ENCODE results near the gene GRIK3.

The GRIK3 gene

GRCh38 chr1:37069406-37069805 is 35.1 kb upstream of the GRIK3 start:
- Histone ChIP-seq H3K9me3 (ENCODE audit: control insufficient read depth in 2 of 2, low read length in 2 of 2) (no peaks in the 10 kb centered on the region), H3K4me3 (ENCODE audit: low read length in 2 of 2) (no peak overlapping the region), H3K27ac (ENCODE audit: low read length) (no peak overlapping the region), H3K27me3 (ENCODE audit: control insufficient read depth in 1 of 2, insufficient read depth in 2 of 2, low read length in 2 of 2) (peaks cover 10 to 22% of the 10 kb centered on the region in 2 donors), H3K4me1 (ENCODE audit: control insufficient read depth, insufficient read depth, low read length) (no peaks in the 10 kb centered on the region), H3K36me3 (ENCODE audit: control insufficient read depth in 2 of 2, insufficient read depth in 2 of 2, low read length in 2 of 2) (no peaks in the 10 kb centered on the region), H3K9ac (ENCODE audit: low read length in 2 of 2) (no peak overlapping the region)

- Histone ChIP-seq H3K9ac (ENCODE audit: low read length in 2 of 2) (no peak overlapping the region), H3K27me3 (ENCODE audit: control insufficient read depth in 1 of 2, insufficient read depth in 2 of 2, low read length in 2 of 2) (peaks cover 10 to 23% of the 10 kb centered on the region in 2 donors), H3K4me3 (ENCODE audit: low read length in 2 of 2) (no peak overlapping the region), H3K4me1 (ENCODE audit: control insufficient read depth, insufficient read depth, low read length) (no peaks in the 10 kb centered on the region), H3K36me3 (ENCODE audit: control insufficient read depth in 2 of 2, insufficient read depth in 2 of 2, low read length in 2 of 2) (no peaks in the 10 kb centered on the region), H3K9me3 (ENCODE audit: control insufficient read depth in 2 of 2, low read length in 2 of 2) (no peaks in the 10 kb centered on the region), H3K27ac (ENCODE audit: low read length) (no peak overlapping the region)
Measured at GRCh38 chr1:37068897-37069296, 34.6 kb upstream of the GRIK3 start.

GRCh38 chr1:37068260-37068659 is 33.9 kb upstream of the GRIK3 start:
- Histone ChIP-seq H3K36me3 (ENCODE audit: control insufficient read depth in 2 of 2, insufficient read depth in 2 of 2, low read length in 2 of 2) (no peaks in the 10 kb centered on the region), H3K4me3 (ENCODE audit: low read length in 2 of 2) (no peak overlapping the region), H3K27ac (ENCODE audit: low read length) (no peak overlapping the region), H3K9ac (ENCODE audit: low read length in 2 of 2) (no peak overlapping the region), H3K9me3 (ENCODE audit: control insufficient read depth in 2 of 2, low read length in 2 of 2) (no peaks in the 10 kb centered on the region), H3K27me3 (ENCODE audit: control insufficient read depth in 1 of 2, insufficient read depth in 2 of 2, low read length in 2 of 2) (peaks cover 8 to 24% of the 10 kb centered on the region in 2 donors), H3K4me1 (ENCODE audit: control insufficient read depth, insufficient read depth, low read length) (no peaks in the 10 kb centered on the region)

GRCh38 chr1:37064039-37064438 is 29.7 kb upstream of the GRIK3 start:
- Histone ChIP-seq H3K27me3 (ENCODE audit: control insufficient read depth in 1 of 2, insufficient read depth in 2 of 2, low read length in 2 of 2) (peaks cover 0 to 23% of the 10 kb centered on the region in 2 donors), H3K9ac (ENCODE audit: low read length in 2 of 2) (no peak overlapping the region)

GRCh38 chr1:37059346-37059745 is 25.0 kb upstream of the GRIK3 start:
- no peaks in the 10 kb centered on the region for H3K4me1 ChIP-seq (ENCODE audit: control insufficient read depth, insufficient read depth, low read length)
- H3K4me3 ChIP-seq (ENCODE audit: low read length in 2 of 2), result no peak overlapping the region
- H3K9me3 ChIP-seq (ENCODE audit: control insufficient read depth in 2 of 2, low read length in 2 of 2), result no peaks in the 10 kb centered on the region
- peaks cover 0 to 15% of the 10 kb centered on the region in 2 donors for H3K27me3 ChIP-seq (ENCODE audit: control insufficient read depth in 1 of 2, insufficient read depth in 2 of 2, low read length in 2 of 2)
- no peak overlapping the region for H3K9ac ChIP-seq (ENCODE audit: low read length in 2 of 2)
- no peak overlapping the region for H3K27ac ChIP-seq (ENCODE audit: low read length)
- no peaks in the 10 kb centered on the region for H3K36me3 ChIP-seq (ENCODE audit: control insufficient read depth in 2 of 2, insufficient read depth in 2 of 2, low read length in 2 of 2)

More at GRCh38 chr1:37064039-37064438, 29.7 kb upstream of the GRIK3 start:
- no peak overlapping the region for H3K4me3 ChIP-seq (ENCODE audit: low read length in 2 of 2)
- H3K36me3 ChIP-seq (ENCODE audit: control insufficient read depth in 2 of 2, insufficient read depth in 2 of 2, low read length in 2 of 2), result no peaks in the 10 kb centered on the region
- H3K27ac ChIP-seq (ENCODE audit: low read length), result no peak overlapping the region
- H3K4me1 ChIP-seq (ENCODE audit: control insufficient read depth, insufficient read depth, low read length), result no peaks in the 10 kb centered on the region
- no peaks in the 10 kb centered on the region for H3K9me3 ChIP-seq (ENCODE audit: control insufficient read depth in 2 of 2, low read length in 2 of 2)

GRCh38 chr1:37058424-37058988 is 24.2 kb upstream of the GRIK3 start:
- Histone ChIP-seq H3K36me3 (ENCODE audit: control insufficient read depth in 2 of 2, insufficient read depth in 2 of 2, low read length in 2 of 2) (no peaks in the 10 kb centered on the region), H3K4me3 (ENCODE audit: low read length in 2 of 2) (no peak overlapping the region), H3K27ac (ENCODE audit: low read length) (no peak overlapping the region)

GRCh38 chr1:37056325-37056724 is 22.0 kb upstream of the GRIK3 start:
- Histone ChIP-seq H3K36me3 (ENCODE audit: control insufficient read depth in 2 of 2, insufficient read depth in 2 of 2, low read length in 2 of 2) (no peaks in the 10 kb centered on the region), H3K27me3 (ENCODE audit: control insufficient read depth in 1 of 2, insufficient read depth in 2 of 2, low read length in 2 of 2) (peaks cover 3 to 13% of the 10 kb centered on the region in 2 donors), H3K9ac (ENCODE audit: low read length in 2 of 2) (no peak overlapping the region), H3K9me3 (ENCODE audit: control insufficient read depth in 2 of 2, low read length in 2 of 2) (no peaks in the 10 kb centered on the region), H3K4me3 (ENCODE audit: low read length in 2 of 2) (no peak overlapping the region), H3K27ac (ENCODE audit: low read length) (no peak overlapping the region), H3K4me1 (ENCODE audit: control insufficient read depth, insufficient read depth, low read length) (no peaks in the 10 kb centered on the region)

More at GRCh38 chr1:37058424-37058988, 24.2 kb upstream of the GRIK3 start:
- H3K27me3 ChIP-seq (ENCODE audit: control insufficient read depth in 1 of 2, insufficient read depth in 2 of 2, low read length in 2 of 2), result peaks cover 0 to 14% of the 10 kb centered on the region in 2 donors
- H3K4me1 ChIP-seq (ENCODE audit: control insufficient read depth, insufficient read depth, low read length), result no peaks in the 10 kb centered on the region
- no peak overlapping the region for H3K9ac ChIP-seq (ENCODE audit: low read length in 2 of 2)
- H3K9me3 ChIP-seq (ENCODE audit: control insufficient read depth in 2 of 2, low read length in 2 of 2), result no peaks in the 10 kb centered on the region

GRCh38 chr1:37055631-37056030 is 21.3 kb upstream of the GRIK3 start:
- Histone ChIP-seq H3K9me3 (ENCODE audit: control insufficient read depth in 2 of 2, low read length in 2 of 2) (no peaks in the 10 kb centered on the region), H3K27ac (ENCODE audit: low read length) (no peak overlapping the region), H3K27me3 (ENCODE audit: control insufficient read depth in 1 of 2, insufficient read depth in 2 of 2, low read length in 2 of 2) (peaks cover 3 to 18% of the 10 kb centered on the region in 2 donors), H3K4me1 (ENCODE audit: control insufficient read depth, insufficient read depth, low read length) (no peaks in the 10 kb centered on the region), H3K4me3 (ENCODE audit: low read length in 2 of 2) (no peak overlapping the region), H3K9ac (ENCODE audit: low read length in 2 of 2) (no peak overlapping the region), H3K36me3 (ENCODE audit: control insufficient read depth in 2 of 2, insufficient read depth in 2 of 2, low read length in 2 of 2) (no peaks in the 10 kb centered on the region)

GRCh38 chr1:37053173-37053572 is 18.9 kb upstream of the GRIK3 start:
- H3K36me3 ChIP-seq (ENCODE audit: control insufficient read depth in 2 of 2, insufficient read depth in 2 of 2, low read length in 2 of 2), result no peaks in the 10 kb centered on the region
- H3K4me1 ChIP-seq (ENCODE audit: control insufficient read depth, insufficient read depth, low read length), result no peaks in the 10 kb centered on the region
- H3K9me3 ChIP-seq (ENCODE audit: control insufficient read depth in 2 of 2, low read length in 2 of 2), result no peaks in the 10 kb centered on the region
- peaks cover 3 to 16% of the 10 kb centered on the region in 2 donors for H3K27me3 ChIP-seq (ENCODE audit: control insufficient read depth in 1 of 2, insufficient read depth in 2 of 2, low read length in 2 of 2)
- H3K4me3 ChIP-seq (ENCODE audit: low read length in 2 of 2), result no peak overlapping the region
- H3K27ac ChIP-seq (ENCODE audit: low read length), result no peak overlapping the region
- no peak overlapping the region for H3K9ac ChIP-seq (ENCODE audit: low read length in 2 of 2)

- Histone ChIP-seq H3K27ac (ENCODE audit: low read length) (no peak overlapping the region), H3K4me3 (ENCODE audit: low read length in 2 of 2) (no peak overlapping the region), H3K4me1 (ENCODE audit: control insufficient read depth, insufficient read depth, low read length) (no peaks in the 10 kb centered on the region), H3K9me3 (ENCODE audit: control insufficient read depth in 2 of 2, low read length in 2 of 2) (no peaks in the 10 kb centered on the region), H3K36me3 (ENCODE audit: control insufficient read depth in 2 of 2, insufficient read depth in 2 of 2, low read length in 2 of 2) (no peaks in the 10 kb centered on the region), H3K27me3 (ENCODE audit: control insufficient read depth in 1 of 2, insufficient read depth in 2 of 2, low read length in 2 of 2) (peaks cover 3 to 20% of the 10 kb centered on the region in 2 donors), H3K9ac (ENCODE audit: low read length in 2 of 2) (no peak overlapping the region)
Measured at GRCh38 chr1:37052120-37052519, 17.8 kb upstream of the GRIK3 start.

- H3K4me1 ChIP-seq (ENCODE audit: control insufficient read depth, insufficient read depth, low read length), result no peaks in the 10 kb centered on the region
- H3K4me3 ChIP-seq (ENCODE audit: low read length in 2 of 2), result no peak overlapping the region
- peaks cover 6 to 19% of the 10 kb centered on the region in 2 donors for H3K27me3 ChIP-seq (ENCODE audit: control insufficient read depth in 1 of 2, insufficient read depth in 2 of 2, low read length in 2 of 2)
- no peak overlapping the region for H3K27ac ChIP-seq (ENCODE audit: low read length)
- H3K9me3 ChIP-seq (ENCODE audit: control insufficient read depth in 2 of 2, low read length in 2 of 2), result no peaks in the 10 kb centered on the region
- H3K9ac ChIP-seq (ENCODE audit: low read length in 2 of 2), result no peak overlapping the region
- H3K36me3 ChIP-seq (ENCODE audit: control insufficient read depth in 2 of 2, insufficient read depth in 2 of 2, low read length in 2 of 2), result no peaks in the 10 kb centered on the region
Measured at GRCh38 chr1:37051346-37051745, 17.0 kb upstream of the GRIK3 start.
